Measurements from ENCODE around the gene GARNL3.

The GARNL3 gene

DNA sequence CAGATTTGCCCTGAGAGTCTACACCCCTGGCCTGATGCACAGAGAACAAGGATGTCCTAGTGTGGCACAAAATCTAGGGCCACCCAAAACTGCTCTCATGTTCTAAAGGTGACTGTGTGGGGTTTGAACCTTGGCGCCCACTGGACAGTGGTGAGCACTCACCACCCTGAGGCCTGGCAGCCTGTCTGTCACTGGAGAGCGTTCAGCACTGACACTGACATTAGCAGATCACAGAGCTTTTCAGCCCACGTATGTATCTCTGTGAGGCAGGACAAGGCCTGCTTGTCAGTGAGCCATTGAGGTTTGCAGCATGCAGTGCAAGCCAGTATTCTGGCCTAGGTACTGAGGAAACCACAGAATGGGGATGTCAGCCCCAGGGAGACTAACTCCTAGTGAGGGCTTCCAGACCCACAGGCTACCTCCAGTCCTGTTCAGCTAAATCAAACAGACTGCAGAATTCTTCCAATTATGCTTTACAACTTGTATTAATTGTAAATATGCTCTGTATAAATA, 93.5 kb downstream of the GARNL3 start:
- TF ChIP-seq TAF1 (IDR thresholded peaks at IDR 0.05; ENCODE audit: borderline replicate concordance, insufficient read depth, low read length) (no peak), FOXP2 (optimal IDR thresholded peaks at IDR 0.05; ENCODE audit: borderline replicate concordance, extremely low read depth, extremely low read length, insufficient read depth) (no peak), REST (IDR thresholded peaks at IDR 0.05; ENCODE audit: insufficient read depth in 1 of 2, low read depth in 2 of 2, low read length in 2 of 2) (no peak), SIN3A (IDR thresholded peaks at IDR 0.05; ENCODE audit: borderline replicate concordance, insufficient read depth, low read length) (no peak), POLR2AphosphoS5 (IDR thresholded peaks at IDR 0.05; ENCODE audit: low read depth, low read length) (no peak)

GRCh38 chr9:127358770-127359169, 94.2 kb downstream of the GARNL3 start:
- no peak for TF ChIP-seq REST (IDR thresholded peaks at IDR 0.05; ENCODE audit: insufficient read depth in 1 of 2, low read depth in 2 of 2, low read length in 2 of 2)
- no peak for TF ChIP-seq SIN3A (IDR thresholded peaks at IDR 0.05; ENCODE audit: borderline replicate concordance, insufficient read depth, low read length)
- TF ChIP-seq FOXP2 (optimal IDR thresholded peaks at IDR 0.05; ENCODE audit: borderline replicate concordance, extremely low read depth, extremely low read length, insufficient read depth) = no peak
- TF ChIP-seq POLR2AphosphoS5 (IDR thresholded peaks at IDR 0.05; ENCODE audit: low read depth, low read length) = no peak
- no peak for TF ChIP-seq TAF1 (IDR thresholded peaks at IDR 0.05; ENCODE audit: borderline replicate concordance, insufficient read depth, low read length)

DNA sequence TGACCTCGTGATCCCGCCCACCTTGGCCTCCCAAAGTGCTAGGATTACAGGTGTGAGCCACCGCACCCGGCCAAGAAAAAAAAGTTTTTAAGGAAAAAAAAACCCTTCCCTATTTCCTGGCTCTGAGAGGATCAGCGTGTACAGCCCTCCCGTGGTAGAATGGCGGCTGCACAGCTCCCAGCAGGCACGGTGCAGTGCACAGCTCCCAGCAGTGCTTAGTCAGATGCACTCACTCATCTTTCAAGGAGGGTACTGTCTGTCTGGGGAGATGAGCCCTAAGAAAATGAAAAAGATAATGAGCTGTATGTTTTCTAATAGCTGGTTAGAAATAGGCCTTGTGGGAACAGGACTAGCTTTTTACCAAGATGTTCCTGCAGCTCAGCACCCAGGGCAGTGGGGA, 95.7 kb downstream of the GARNL3 start:
- TF ChIP-seq FOXP2 (optimal IDR thresholded peaks at IDR 0.05; ENCODE audit: borderline replicate concordance, extremely low read depth, extremely low read length, insufficient read depth) = no peak
- no peak for TF ChIP-seq REST (IDR thresholded peaks at IDR 0.05; ENCODE audit: insufficient read depth in 1 of 2, low read depth in 2 of 2, low read length in 2 of 2)
- TF ChIP-seq TAF1 (IDR thresholded peaks at IDR 0.05; ENCODE audit: borderline replicate concordance, insufficient read depth, low read length) = no peak
- no peak for TF ChIP-seq POLR2AphosphoS5 (IDR thresholded peaks at IDR 0.05; ENCODE audit: low read depth, low read length)
- no peak for TF ChIP-seq SIN3A (IDR thresholded peaks at IDR 0.05; ENCODE audit: borderline replicate concordance, insufficient read depth, low read length)

DNA sequence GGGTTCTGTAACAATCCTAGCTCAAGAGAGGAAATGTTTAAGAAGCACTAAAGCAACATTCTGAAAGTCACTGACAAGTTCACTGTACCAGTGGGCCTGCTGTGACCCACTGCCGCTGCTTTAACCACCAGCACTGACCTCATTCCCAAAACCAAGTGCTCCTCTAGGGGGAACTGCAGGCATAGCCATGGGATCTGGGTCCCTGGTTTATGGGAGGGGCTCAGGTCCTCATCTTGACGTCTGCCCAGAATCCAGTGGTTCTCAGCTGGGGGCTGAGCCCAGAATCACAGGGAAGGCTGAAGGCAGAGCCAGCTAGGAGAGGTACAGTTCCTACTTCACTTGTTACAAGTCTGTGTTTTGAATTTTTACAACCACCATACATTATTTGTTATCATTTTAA, 96.3 kb downstream of the GARNL3 start:
- no peak for TF ChIP-seq SIN3A (IDR thresholded peaks at IDR 0.05; ENCODE audit: borderline replicate concordance, insufficient read depth, low read length)
- TF ChIP-seq TAF1 (IDR thresholded peaks at IDR 0.05; ENCODE audit: borderline replicate concordance, insufficient read depth, low read length) = no peak
- TF ChIP-seq POLR2AphosphoS5 (IDR thresholded peaks at IDR 0.05; ENCODE audit: low read depth, low read length) = no peak
- no peak for TF ChIP-seq FOXP2 (optimal IDR thresholded peaks at IDR 0.05; ENCODE audit: borderline replicate concordance, extremely low read depth, extremely low read length, insufficient read depth)
- no peak for TF ChIP-seq REST (IDR thresholded peaks at IDR 0.05; ENCODE audit: insufficient read depth in 1 of 2, low read depth in 2 of 2, low read length in 2 of 2)

DNA sequence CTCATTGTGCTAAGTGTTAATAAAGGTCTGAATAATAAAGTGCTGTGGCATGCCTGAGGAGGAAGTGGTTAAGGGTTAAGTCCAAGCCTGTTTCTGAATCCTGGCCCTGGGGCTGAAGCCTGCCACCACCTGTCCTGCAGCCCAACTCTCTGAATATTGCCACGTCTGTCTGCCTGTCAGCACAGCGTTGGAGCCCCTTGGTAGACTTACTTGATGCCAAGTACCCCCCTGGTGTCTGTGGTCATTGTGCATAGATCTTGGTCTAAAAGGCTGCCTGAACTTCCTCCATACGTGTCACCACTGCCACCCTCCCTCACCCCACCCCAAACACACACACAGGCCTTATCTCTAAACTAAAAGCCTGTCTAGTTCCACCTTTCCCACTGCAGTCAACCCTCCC, 97.0 kb downstream of the GARNL3 start:
- TF ChIP-seq SIN3A (IDR thresholded peaks at IDR 0.05; ENCODE audit: borderline replicate concordance, insufficient read depth, low read length) (no peak), FOXP2 (optimal IDR thresholded peaks at IDR 0.05; ENCODE audit: borderline replicate concordance, extremely low read depth, extremely low read length, insufficient read depth) (no peak), POLR2AphosphoS5 (IDR thresholded peaks at IDR 0.05; ENCODE audit: low read depth, low read length) (no peak), REST (IDR thresholded peaks at IDR 0.05; ENCODE audit: insufficient read depth in 1 of 2, low read depth in 2 of 2, low read length in 2 of 2) (no peak), TAF1 (IDR thresholded peaks at IDR 0.05; ENCODE audit: borderline replicate concordance, insufficient read depth, low read length) (no peak)

All from PFSK-1 (cell line).